GM19455 (cell line): Measurements from ENCODE around the gene HS6ST2.

ENCODE experiments used
- ATAC-seq: cut with Tn5 transposase; IDR thresholded peaks from one replicate; pipeline ENCODE4 v1.9.1; 2021; ENCODE audit not compliant: unreplicated experiment

HS6ST2 gene

DNA sequence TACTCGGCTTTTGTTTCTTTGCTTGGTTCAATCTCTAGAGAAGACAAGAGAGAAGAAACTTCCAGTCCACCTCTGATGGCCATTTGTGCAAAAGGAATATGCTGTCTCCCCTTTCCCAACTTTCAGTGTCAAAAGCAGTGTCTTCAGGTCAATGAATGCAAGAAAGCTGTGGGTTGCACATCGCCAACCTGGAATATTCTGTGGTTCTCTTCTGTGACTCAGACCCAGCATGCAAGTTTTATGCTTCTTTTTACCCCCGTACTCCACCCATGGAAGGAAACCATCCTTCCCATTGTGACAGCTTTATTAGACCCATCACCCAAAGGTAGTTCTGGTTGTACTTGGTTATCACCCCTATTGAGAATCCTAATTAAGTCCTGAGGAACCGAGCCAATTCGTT lies 334.0 kb downstream of the HS6ST2 start:
- no peak for ATAC-seq

- ATAC-seq: no peak
Observed at GRCh38 chrX:132623942-132624341, 334.5 kb downstream of the HS6ST2 start.

DNA sequence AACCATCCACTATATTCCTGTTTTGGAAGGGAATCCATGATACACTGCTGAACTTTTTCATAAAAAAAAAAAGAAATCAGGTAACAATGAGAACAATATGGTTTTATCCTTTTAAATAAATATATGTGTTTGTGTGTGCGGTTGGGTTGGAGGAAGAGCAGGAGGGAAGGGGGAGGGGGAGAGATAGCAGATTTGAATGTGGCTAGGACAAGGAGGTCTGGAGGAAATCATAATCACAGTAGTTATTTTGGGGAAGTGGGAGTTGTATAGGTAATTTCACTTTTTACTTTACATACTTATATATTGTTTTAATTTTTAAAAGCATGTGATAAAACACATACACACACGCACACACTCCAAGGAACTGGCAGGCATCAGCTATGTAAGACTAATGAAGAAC lies 335.1 kb downstream of the HS6ST2 start:
- ATAC-seq: no peak

DNA sequence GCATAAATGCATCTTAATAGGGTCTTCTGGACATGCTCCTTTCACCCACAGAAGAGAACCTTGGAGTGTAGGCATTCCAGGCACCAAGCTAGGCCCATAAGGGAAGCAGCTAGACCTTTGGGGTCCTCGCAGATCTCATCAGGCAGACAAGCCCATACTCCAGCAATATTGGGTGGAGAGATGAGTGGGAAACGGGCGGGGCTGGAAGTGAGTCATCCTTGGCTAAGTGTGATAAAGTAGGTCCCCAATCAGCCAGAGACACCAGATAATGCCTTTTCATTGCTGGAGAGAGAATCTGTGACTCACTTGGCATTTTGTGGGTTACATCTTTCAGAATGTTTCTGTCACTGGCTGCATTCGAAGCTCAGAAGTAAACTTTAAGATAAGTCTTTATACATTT lies 336.3 kb downstream of the HS6ST2 start:
- ATAC-seq: no peak

DNA sequence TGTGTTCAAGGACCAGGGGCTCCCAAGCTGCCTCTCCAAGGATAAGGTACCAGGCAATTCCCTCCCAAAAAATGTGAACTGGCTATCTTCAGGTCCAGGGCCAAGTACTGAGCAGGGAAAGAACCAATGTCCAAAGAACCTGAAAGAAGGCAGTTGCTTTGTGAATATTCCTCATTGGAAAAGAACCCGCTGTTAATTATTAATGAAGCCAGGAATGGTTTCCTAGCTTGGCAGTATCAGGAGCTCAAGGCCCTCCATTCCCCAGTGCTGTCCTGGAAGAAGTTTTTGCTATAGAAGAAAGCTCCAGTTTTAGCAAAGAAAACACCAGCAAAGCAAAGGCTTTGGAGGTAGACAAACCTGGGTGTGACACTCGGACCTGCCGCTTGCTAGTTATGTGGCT lies 339.6 kb downstream of the HS6ST2 start:
- ATAC-seq: no peak

- ATAC-seq: no peak
Observed at GRCh38 chrX:132615391-132616131, 342.9 kb downstream of the HS6ST2 start.

DNA sequence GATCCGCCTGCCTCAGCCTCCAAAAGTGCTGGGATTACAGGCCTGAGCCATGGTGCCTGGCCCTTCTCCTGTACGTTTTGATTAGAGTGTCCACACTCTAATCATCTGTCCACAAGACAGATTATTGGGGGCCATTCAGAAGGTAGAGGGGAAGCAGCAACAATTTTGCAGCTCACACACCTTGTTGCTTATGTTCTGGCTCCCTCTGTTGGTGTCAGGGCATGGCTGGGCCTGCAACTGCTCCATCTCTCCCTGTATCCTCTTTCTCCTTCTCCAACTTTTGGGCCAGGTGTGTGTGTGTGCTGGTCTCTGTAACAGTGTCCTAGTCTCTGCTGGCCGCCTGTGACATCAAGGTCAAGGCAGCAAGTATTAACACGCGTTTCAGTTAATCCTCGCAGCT lies 344.1 kb downstream of the HS6ST2 start:
- no peak for ATAC-seq

GRCh38 chrX:132613801-132614200 lies 344.6 kb downstream of the HS6ST2 start:
- no peak for ATAC-seq

DNA sequence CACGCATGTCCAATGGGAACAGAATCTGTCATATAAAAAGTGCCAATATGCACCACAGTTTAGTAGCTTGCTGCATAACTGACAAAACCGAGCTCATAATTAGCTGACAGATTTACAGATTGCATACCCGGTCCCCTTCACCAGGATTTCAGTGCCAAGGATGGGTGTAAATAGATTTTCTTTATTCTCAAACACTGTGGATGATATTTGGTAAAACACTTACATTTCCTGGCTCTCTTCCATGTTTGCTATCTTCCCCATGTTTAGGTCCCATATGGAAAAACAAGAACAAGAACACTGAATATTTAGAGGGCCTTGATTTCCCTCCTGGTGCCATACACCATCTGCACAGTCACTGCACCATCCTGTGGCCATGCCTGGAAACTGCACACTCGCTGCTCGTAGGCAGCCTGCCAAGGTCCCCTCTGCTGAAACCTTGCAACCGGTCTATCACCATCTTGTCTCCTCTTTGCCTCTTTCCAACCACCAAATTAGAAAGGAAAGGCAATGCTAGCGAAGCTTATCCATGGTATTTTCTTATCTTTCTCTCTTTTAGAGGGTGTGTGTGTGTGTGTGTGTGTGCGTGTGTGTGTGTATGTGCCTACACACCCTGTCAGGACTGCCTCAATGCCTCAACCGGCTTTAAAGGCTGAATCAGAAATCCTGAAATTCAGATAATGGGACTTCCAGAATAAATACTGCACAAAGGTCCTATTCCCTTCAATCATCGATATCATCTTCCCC lies 345.4 kb downstream of the HS6ST2 start:
- ATAC-seq: peak; percentile 68

DNA sequence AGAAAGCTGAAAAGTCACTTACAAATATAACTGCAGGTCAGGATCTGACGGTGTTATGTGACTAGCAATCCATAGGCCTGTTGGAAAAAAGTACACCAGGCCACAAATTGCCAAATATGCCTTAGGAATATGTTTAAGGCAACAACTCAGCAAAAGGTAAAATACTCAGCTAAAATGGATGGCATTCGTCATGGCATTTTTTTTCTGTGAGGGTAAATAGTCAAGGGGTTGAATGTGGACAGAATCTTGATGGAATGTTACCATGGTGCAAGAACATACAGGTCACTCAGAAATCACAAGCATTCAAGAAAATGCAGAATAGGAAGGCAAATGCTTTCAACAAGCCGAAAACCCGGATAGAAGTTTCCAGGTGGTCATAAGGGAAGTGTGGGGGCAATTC lies 347.9 kb downstream of the HS6ST2 start:
- no peak for ATAC-seq

DNA sequence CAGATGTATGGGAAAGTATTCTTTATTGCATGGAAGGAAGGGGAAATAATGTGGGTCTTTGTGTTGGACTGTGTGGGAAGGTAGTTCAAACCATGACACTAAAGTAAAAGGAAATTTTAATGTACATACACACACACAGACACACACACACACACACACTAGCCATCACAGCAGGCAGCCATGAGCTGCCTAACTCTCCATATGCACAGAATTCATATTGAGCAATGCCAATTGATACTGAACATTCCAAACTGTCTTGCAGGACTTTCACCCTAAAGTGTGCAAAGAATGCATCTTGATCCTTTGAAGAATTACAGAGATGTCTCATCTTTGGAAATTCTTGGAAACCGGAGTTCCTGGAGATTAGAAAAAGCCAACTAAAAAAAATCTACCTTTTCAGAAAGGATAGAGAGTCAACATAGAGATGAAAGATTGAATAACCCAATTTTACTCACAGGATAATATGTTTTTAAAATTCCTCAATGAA lies 349.0 kb downstream of the HS6ST2 start:
- ATAC-seq: no peak

DNA sequence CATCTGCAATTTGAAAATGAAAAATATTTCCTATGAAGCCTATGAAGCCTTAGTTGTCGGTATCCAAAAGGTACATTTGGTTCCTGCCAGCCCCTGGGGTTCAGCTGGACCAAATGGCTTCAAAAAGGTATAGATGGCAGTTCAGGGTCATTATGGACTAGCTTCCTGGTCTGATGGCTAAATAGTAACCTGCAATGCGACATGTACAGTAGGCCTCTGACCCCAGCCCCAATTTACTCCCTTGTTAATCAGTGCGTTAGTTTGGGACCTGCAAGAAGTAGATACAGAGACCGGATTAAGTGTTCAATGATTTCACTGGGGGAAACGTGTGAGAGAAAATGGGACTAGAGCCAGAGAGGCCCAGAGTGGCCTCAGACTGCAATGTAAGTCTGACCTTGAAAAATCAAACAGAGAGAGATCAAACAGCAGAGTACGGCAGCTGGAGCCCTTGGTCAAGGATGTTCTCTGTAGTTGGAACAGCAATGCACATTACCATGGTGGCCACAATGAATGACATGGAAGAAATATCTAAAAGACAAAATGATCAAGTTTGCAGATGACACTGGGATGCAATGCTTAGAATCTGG lies 354.6 kb downstream of the HS6ST2 start:
- no peak for ATAC-seq

- ATAC-seq: no peak
Observed at GRCh38 chrX:132602701-132603100, 355.7 kb downstream of the HS6ST2 start.

GRCh38 chrX:132594999-132595398 lies 363.4 kb downstream of the HS6ST2 start:
- no peak for ATAC-seq

DNA sequence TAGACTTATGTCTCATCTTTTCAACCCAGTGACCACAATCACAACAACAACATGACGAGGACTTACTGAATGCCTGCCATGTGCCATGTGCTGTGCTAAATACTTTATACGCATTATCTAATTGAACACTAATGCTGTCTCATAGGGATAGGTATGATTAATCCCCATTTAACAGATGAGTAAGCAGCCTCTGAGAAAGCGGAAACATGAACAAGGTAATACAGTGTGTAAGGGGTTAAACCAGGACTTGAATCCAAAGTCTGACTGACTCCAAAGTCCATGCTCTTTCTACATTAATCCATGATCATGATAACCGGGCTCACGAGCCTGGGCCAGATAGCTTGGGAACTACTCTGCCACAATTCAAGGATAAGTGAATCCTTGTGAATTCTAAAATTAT lies 364.3 kb downstream of the HS6ST2 start:
- no peak for ATAC-seq

DNA sequence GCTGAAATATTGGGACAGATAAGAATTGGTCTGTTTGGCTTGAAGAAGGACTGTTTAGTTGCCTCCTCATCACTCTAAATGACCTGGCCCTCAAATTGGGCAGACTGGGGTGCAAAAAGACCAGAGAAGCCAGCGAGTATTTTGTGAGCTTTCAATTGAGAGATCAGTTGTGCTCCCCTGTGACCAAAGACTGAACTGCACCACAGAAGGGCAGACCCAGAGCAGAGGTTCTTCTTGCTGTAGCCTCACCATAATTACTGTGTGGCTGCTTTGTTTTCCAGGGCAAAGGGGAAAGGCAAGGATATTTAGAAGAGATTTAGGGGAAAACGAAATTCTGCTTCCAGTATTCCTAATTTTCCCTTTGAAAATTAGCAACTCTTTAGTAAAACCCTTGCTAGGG lies 365.5 kb downstream of the HS6ST2 start:
- ATAC-seq: no peak

- no peak for ATAC-seq
Observed at GRCh38 chrX:132591719-132592275, 366.6 kb downstream of the HS6ST2 start.

GRCh38 chrX:132590350-132591026 lies 367.9 kb downstream of the HS6ST2 start:
- ATAC-seq: no peak

DNA sequence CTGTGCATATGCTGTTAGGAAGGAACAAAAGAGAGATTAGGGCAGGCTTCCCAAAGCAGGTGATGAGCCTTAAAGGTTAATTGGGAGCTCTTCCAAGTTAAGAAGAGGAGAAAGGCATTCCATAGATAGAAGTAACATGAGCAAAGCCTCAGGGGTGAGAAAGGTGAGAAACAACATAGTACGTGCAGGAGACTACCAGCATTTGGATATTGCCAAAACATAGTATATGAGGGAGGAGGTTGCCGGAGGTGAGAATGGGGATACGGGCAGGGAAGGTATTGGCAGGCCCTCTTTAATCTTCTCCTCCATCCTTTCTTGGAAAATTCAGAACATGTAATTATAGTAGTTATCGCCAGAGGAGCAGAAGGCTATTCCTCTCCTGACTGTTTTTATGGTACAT lies 373.5 kb downstream of the HS6ST2 start:
- no peak for ATAC-seq

DNA sequence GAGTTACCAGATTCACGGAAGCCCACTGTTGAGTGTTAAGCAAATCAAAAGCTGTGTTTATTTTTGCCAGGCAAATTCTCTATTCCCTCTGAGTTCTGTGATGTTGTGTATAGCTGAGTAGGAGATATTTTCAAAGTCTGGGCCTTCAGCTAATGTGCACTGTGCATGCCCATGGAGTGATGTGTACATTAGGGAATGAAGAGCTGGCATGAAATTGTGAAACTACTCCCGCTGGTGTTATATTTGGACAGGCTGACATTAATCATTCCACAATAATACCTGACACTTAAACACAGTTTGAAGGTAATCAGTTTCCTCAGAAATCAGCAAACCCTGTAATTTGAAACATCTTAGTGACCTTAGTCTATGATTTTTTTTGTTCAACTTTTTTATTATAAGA lies 381.5 kb downstream of the HS6ST2 start:
- ATAC-seq: no peak
